NCI-H524 treated with DMSO at 0.1 percent for 48 hours (cell line): ENCODE results near the gene MKKS.
"Not testable (repeated sequence)": the region's sequence is repeated elsewhere in the genome, so short reads cannot be mapped to it uniquely, and the experiment has no call there.

Experiments used
- DNase-seq: peaks from one replicate; lab custom pipeline; 2025; lab: John Stamatoyannopoulos, UW

The MKKS gene

DNA sequence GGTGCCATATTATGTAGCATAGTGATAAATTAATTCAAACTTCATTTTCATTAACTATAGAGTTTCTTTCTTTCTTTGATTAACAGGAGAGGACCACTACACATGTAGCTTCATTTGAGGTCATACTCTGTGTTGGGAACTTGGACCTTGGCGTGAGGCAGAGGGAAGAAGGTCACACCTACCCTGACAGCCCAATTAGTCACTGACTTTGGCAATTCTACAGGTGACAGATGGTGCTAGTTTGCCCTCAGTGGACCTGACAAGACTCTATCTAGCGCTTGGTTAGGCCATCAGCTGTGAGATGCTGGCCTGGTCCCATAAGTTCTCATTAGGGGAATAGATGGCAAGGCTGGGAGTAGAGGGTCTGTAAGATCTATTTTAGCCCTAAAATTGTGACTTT is 15.2 kb upstream of the MKKS start:
- DNase-seq: peak; percentile 10

DNA sequence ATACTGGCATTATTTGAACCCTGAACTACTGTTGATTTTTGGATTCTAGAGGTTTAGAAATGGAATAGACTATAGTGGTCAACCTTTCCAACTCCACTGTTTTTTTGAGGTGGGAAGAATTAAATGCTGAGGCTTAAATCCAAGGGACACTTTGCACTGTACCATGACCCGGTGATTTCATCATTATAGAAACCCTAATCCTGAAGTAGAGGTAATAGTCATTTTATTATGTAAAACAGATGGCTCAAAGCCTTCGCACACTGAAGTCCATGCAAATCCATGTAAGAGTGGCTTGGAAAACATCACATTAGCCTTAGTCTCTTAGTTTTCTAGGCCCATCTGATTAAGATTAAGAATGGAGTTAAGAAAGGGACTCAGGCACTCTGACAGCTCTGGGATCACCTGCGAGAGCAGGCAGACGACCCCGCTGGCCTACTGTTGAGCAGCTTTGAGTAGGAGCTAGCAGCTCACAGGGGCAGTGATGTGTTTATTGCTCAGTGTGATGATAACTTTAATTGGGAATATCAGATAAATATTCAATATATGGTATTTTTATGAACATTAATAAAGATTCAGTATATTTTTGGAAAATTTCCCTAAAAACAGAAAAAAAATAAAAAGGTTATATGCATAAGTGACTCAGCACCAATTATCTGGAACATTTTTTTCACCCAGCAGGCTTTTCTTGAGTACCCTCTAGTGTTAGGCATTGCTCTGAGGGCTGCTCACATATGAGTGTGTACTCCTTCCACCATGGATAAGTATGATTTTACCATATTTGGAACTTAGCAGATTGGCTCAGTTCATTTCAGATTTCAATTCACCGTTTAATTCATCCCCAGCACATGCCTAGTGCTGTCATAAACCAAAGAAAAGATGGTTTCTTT is 14.5 kb upstream of the MKKS start:
- DNase-seq: peak; percentile 93

DNA sequence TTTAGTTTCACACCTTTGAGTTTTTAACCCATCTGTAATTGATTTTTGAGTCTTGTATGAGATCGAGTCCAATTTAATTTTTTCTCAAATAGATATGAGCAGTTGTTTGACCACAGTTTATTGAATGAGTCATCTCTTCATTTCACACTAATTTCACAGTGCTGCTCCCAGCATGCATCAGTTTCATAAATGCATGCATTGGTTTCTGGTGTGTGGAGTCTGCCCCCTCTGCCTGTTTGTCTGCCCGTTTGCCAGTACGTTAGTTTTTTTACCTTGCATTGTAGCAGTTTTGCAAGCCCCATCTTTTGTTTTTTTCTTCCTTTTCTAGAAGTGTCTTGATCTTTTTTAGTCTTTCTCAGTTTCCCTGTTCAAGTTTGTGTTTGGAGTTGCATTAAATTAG is 13.0 kb upstream of the MKKS start:
- no peak for DNase-seq

DNA sequence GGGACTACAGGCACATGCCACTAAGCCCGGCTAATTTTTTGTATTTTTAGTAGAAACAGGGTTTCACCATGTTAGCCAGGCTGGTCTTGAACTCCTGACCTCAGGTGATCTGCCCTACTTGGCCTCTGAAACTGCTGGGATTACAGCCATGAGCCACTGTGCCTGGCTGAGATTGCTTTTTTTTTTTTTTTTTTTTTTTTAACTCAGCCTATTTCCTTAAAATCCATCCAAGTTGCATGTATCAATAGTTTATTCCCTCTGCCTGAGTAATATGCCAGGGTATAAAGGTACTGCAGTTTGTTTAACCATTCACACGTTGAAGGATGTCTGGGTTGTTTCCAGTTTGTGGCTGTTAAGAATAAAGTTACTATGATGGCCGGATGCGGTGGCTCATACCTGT is 11.7 kb upstream of the MKKS start:
- DNase-seq: no peak

DNA sequence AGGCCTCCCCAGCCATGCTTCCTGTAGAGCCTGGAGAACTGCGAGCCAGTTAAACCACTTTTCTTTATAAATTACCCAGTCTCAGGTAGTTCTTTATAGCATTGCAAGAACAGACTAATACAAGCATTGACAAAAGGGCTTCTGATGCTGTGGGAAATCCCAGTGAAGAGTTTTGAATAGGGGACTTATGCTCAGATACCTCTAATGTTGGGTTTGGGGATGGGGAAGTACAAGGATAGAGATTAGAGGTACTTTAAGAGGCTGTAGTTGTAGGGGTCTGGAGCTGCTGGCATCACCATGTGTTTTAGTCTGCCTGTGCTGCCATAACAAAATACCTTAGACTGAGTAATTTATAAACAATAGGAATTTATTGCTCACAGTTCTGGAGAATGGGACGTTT is 9.9 kb upstream of the MKKS start:
- DNase-seq: no peak

DNA sequence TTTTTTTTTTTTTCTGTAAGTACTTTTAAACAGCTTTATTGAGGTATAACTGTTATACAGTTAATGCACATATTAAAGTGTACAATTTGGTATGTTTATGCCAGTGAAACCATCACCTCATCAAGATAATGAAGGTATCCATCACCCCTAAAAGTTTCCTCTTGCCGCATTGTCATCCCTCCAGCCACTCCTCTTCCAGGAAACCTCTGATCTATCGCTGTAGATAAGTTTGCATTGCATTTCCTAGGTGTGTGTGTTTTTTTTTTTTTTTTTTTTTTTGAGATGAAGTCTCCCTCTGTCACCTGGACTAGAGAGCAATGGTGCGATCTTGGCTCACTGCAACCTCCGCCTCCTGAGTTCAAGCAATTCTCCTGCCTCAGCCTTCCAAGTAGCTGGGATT is 4.2 kb upstream of the MKKS start:
- no peak for DNase-seq

DNA sequence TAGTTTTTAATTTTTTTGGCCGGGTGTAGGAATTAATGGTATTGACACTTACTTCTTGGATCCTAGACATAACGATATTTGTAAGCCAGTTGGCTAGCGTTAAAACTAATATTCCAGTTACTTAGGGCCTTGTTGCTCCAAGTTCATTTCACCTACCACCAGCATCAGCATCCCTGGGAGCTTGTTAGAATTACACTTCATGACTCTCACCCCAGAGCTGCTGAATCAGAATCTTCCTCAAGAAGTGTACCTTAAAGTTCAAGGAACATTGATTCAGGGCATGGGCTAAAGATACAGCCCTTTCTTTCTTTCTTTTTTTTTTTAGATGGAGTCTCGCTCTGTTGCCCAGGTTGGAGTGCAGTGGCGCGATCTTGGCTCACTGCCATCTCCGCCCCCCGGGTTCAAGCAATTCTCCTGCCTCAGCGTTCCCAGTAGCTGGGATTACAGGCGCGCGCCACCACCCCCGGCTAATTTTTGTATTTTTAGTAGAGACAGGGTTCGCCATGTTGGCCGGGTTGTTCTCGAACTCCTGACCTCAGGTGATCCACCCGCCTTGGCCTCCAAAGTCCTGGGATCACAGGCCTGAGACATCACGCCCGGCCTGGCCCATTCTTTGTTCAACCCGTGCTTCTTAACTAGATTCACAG is 2.2 kb upstream of the MKKS start:
- DNase-seq: no peak

DNA sequence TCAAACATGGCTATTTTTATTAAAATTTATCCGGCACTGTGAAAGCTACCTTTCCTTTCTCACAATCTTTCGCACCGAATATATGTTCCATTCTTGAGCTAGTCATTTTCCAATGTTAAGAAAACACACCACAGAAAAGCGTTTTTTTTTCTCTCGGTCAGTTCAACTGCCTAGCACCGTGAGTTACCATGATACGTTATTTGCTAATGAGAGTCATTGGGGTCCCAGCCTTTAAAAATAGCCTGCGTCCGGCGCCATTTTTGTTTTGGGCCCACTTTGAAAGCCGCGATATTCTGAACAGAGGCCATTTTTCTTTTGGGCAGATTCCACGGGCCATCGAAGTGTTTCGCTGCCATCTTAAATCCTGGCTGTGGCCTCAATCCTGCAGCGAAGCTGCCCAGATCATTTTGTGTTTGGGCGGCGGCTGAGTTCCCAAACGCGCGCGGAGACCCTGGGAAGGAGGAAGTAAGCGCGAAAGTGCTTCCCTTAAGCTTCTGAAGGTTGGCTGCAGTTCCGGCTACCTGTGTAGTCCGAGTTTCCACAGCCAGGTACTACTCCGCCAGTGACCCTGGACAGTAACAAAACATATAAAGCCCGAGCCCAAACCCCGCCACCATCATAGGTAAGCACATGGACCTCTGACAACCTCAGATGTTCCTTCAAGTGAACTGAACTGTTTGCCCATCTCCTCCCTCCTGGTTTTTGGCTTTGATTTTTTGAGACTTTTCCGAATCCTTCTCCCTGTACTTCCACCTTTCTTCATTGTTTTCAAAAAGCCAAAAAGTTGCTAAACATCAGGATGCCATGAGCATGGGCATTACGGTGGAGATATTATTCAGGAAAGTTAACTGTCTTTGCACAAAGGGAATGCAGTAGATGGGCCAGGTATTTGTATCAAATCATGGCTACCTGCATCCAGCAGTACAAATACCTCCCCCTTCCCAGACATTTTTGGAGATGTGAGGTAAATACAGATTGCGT is 1.1 kb upstream of the MKKS start, which contains the start of gene SLX4IP:
TSS of gene SLX4IP (plus strand) at position 474 of the 981 bp plus-strand sequence. CDS start 22,900 bp downstream, outside the sequence.
- peak; percentile 97 for DNase-seq

DNA sequence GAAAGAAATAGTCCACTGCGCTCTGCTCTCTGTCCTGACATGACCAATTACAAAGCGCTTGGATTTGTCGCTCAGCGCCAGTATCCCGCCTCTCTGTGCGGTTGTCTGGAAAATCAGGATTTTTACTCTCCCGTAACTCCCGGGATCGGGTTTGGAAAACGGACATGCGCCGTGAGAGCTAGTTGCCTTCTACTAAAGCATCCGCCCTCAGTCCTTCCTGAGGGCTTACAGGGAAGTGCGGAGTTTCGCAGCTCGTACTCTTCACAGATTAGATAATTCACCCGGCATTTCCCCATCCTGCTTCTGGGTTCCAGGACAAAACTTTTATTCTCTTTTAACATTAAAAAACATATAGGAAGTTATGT is 427 bp upstream of the MKKS start:
- DNase-seq: peak; percentile 97

DNA sequence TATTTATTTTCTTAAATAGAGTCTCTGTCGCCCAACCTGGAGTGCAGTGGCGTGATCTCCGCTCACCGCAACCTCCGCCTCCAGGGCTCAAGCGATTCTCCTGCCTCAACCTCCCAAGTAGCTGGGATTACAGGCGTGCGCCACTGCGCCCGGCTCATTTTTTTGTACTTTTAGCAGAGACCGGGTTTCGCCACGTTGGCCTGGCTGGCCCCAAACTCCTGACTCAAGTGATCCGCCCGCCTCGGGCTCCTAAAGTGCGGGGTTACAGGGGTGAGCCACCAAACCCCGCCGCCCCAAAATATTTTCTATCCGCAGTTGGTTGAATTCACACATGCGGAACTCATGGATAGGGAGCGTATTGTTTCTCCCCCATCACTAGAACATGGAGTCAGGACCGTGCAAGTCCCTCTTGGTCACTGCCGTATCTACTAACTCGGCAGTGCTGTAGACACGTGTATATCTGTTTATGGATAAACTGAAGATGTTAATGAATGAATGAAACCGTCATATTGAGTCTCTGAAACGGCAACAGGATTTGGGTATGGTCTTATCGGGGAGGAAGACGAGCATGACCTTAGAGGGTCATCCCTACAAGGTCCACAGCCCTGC is 904 bp downstream of the MKKS start:
- DNase-seq: no peak

DNA sequence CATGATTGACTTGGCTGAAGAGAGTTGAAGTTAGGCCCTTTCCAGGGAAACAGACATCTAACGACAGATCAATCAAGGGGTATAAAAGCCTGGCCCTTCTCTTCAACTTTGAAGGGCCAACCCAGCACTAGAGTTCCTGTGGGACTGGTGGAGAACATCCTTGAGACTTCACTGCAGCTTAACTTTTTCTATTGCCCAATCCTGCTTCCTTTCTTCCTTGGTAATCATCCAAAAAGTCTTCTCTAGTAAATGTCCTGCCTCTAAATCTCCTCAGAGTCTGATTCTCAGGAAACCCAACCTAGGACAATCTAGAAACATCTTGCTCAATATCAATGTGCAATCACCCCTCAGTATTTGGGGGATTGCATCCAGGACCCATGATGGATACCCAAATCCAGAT is 1.9 kb downstream of the MKKS start:
- no peak for DNase-seq

DNA sequence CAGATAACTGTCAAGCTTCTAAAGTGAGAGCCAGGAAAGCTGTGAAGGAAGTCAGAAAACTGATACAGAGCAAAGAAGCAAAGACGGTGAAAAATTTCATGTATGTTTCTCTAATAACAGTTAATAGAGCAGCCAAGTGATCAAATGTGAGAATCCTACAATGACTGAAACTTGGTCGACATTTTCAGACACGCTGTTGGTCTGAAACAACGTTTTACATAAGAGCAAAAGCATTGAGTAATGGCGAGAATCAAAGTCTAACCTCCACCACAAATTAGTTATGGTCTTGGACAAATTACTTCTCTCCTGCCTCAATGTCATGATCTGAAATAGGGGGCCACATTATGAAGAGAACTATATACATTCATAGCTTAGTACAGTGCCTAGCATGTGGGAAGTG is 3.3 kb downstream of the MKKS start:
- DNase-seq: no peak

DNA sequence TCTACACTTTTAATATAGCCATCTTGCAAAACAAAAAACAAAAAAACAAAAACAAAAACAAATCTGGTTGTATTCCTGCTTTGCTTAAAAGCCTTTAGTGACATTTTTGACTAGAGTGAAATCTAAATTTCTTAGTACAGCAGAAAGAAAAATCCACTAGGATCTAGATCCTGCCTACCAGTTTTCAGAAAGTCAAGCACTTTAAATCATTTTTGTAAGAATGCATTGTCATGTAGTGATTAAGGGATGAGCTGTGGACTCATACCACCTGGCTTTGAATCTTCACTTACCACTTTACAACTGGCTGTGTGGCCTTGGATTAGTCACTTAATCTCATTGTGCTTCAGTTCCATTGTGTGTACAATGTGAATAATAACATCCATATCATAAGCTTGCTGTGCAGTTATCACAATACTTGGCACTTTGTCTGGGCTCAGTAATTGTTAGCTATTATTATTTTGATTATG is 4.0 kb downstream of the MKKS start:
- DNase-seq: no peak

DNA sequence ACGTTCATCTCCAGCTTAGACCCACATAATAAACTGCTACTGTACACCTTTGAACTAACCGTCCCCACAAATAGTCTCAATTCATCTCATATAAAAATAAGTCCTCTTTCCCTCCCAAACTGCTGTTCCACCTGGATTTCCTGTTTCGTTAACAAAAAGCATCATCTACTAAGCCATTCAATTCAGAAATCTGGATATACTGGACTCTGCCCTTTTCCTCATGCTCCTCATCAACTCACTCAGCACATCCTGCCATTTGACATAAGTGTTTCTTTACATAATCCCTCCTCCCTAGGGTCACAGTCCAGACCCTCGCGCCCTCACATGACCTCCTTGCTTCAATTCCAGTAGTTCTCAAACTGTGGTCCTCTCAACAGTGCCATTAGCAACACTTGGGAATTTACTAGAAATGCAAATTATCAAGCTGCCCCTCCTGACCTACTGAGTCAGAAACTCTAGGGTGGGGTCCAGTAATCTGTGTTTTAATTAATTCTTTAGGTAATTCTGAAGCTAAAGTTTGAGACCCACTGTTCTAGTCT is 4.5 kb downstream of the MKKS start:
- no peak for DNase-seq

DNA sequence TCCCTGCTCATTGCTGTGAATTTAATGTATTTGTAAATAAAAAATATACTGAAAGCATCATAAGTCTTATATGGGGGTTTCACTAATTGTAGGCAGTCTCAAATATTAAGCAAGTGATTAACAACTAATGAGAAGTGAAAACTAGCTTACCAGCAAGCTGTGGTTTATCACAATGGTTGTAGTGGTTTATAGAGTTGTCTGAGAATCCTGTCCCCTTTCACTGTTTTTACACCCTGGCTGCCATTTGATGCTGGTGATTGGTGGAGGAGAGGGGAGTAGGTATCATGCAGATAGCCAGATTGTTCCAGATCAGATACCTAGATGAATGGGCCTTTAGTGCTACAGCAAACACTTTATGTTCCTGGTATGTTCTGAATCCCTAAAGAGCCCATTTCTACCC is 6.0 kb downstream of the MKKS start:
- DNase-seq: no peak

DNA sequence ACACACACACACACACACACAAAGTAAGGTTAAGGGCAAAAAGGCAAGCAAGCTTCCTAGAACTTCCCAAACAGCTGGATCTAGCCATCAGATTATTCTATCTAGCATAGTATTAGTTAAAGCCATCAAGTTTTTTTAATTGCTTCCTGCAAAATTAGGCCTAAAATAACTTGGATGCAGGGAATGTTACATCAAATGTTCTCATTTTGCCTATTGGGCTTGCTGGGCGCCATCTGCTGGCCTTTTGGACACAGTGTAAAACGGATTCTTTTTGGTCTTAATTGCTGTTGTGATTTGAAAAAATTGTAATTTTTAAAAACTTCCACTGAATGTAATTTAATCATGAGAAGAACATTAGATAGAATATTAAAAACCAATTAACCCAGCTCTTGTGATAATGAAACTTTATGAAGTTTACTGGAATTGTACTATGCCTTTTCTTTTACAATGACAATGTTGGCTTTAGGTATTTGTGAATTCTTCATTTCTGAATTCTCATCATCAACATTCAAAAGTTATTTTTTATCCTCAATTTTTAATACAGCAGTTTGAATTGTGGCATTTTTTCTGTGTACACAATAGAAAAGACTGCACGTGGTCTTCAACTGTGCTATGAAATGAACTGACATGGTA is 6.8 kb downstream of the MKKS start:
- DNase-seq: no peak

DNA sequence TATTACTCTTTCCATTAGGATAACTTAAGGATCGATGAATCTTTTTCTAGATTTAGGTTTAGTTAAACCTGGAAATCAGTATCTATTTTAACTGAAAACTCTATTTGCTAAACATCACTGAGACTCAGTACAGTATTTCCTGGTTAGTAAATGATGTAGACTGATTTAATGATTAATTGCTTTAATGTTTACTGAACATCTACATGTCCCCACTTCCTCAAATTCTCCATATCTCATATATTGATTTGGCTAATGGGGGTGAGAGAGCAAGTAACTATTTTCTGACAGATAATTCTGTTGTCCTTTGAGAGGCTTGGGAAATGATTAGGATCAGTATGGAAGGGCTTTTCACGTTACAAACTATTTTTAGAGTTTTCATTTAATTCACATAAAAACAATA is 10.3 kb downstream of the MKKS start:
- DNase-seq: no peak

DNA sequence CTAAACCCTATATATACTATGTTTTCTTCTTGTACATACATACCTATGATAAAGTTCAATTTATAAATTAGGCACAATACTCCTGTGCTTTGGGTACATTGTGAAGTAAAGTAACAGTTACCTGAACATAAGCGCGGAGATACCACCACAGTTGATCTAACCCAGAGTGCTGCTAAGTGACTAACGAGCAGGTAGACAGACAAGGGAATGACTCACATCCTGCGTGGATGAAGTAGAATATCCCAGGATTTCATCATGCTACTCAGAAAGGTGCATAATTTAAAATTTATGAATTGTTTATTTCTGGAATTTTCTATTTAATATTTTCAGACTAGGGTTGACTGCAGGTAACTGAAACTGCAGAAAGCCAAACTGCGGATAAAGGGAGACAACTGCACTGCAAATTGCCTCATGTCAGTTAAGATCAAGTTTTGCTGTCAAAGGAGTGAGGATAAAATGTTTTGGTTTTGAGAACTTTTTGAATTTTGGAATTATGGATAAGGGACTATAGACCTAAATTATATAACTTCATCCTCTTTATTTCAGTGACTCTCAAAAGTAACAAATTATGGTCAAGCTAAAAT is 14.4 kb downstream of the MKKS start:
- DNase-seq: no peak

DNA sequence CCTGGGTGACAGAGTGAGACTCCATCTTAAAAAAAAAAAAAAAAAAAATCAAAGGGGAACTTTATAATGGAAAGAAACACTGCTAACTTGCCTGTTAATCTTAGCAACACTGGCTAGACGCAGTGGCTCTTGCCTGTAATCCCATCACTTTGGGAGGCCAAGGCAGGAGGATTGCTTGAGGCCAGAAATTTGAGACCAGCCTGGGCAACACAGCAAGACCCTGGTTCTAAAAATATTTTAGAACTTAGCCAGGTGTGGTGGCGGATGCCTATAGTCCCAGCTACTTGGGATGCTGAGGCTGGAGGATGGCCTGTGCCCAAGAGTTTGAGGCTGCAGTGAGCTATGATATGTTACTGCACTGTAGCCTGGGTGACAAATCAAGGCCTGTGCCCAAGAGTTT is 16.8 kb downstream of the MKKS start:
- not testable (repeated sequence) for DNase-seq

DNA sequence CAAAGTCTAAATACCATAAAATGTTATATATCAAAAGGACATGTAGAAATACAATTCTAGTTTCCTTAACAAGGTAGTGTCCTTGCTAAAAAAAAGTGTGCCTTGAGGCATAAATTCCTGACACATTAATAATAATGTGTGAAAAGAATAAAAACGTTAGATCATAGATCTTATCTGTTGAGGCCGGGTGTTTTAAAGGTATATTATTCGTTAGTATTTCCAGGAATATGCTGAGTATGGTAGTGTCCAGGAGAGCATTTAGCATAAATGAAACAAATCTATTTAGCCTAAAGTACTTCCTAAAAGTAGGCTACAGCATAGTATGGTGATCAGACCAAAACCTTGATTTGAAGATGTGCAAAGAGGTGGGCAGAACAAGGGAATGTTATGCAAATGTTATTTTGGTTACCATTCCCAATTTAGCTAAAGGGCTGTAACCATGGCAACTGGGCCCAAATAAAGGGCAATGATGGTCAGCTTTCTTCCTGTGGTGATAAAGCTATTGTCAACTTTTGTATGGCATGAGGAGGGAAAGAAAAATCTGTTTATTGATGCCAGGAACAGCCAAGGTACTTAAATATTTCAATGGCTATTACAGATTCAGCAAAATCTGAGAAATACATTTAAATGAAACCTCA is 18.9 kb downstream of the MKKS start:
- DNase-seq: no peak
